Prostate gland (tissue), 2 donors: ENCODE results near the gene STK24.

Experiments
- POLR2A ChIP-seq: fragments of 450-650 bp; IDR thresholded peaks from one replicate; pipeline ENCODE4 v1.6.1; 2016; ENCODE audit warnings: antibody characterized with exemption, mild to moderate bottlenecking
- TF ChIP-seq, protein P1 (sequence below), 4 experiments: fragments of 200-600 bp in 2 of 4; fragments of 450-650 bp in 2 of 4; sonication (generic) in 2 of 4; IDR thresholded peaks; 1 replicate in 3 of 4; 2 replicates in 1 of 4; pipeline ENCODE4 v1.5.1; 2016 to 2019; ENCODE audit warnings: antibody characterized with exemption in 4 of 4, mild to moderate bottlenecking in 2 of 4, moderate library complexity in 2 of 4

DNA sequence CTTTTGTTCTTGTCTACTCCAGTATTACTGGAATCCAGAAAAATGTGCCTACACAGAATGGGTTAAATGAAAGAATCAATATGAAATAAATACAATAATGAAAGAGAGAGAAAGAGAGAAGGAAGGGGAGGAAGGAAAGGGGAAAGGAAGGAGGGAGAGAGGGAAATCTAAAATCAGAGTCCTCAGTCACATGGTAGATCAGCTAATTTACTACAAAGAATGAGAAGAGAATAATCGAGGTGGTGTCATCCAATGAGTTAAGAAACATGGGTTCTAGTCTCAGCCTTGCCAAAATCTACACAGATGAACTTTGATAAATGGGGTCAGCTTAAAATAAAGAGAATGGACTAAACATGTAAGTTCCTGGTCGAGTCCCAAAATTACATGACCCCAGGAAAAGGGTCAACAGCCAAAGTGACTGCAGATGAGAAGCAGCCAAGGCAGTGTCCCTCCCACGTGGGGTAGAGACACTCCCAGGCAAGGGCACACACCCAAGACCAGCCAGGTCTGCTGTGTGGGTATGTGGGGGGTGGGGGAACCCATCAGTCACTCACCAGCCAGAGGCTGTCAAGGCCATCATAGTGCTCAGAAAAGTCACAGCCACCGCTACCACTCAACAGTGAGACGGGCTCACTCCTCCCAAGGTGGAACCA is 103.6 kb downstream of the STK24 start:
- TF ChIP-seq, protein P1, sequence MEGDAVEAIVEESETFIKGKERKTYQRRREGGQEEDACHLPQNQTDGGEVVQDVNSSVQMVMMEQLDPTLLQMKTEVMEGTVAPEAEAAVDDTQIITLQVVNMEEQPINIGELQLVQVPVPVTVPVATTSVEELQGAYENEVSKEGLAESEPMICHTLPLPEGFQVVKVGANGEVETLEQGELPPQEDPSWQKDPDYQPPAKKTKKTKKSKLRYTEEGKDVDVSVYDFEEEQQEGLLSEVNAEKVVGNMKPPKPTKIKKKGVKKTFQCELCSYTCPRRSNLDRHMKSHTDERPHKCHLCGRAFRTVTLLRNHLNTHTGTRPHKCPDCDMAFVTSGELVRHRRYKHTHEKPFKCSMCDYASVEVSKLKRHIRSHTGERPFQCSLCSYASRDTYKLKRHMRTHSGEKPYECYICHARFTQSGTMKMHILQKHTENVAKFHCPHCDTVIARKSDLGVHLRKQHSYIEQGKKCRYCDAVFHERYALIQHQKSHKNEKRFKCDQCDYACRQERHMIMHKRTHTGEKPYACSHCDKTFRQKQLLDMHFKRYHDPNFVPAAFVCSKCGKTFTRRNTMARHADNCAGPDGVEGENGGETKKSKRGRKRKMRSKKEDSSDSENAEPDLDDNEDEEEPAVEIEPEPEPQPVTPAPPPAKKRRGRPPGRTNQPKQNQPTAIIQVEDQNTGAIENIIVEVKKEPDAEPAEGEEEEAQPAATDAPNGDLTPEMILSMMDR (IDR thresholded peaks at IDR 0.05), result no peak
- no peak for TF ChIP-seq POLR2A
